GM19239 (cell line): ENCODE measurements around the gene FHDC1.

Source experiments
- DNase-seq: peaks from one replicate; pipeline ENCODE4 v3.0.0; 2011; ENCODE audit warnings: low spot score; ENCODE audit not compliant: insufficient read length
- FAIRE-seq: peaks from 2 replicates; lab custom pipeline; 2011; peaks lifted over from hg19 to GRCh38; lab: Jason Lieb, UNC

Gene FHDC1

DNA sequence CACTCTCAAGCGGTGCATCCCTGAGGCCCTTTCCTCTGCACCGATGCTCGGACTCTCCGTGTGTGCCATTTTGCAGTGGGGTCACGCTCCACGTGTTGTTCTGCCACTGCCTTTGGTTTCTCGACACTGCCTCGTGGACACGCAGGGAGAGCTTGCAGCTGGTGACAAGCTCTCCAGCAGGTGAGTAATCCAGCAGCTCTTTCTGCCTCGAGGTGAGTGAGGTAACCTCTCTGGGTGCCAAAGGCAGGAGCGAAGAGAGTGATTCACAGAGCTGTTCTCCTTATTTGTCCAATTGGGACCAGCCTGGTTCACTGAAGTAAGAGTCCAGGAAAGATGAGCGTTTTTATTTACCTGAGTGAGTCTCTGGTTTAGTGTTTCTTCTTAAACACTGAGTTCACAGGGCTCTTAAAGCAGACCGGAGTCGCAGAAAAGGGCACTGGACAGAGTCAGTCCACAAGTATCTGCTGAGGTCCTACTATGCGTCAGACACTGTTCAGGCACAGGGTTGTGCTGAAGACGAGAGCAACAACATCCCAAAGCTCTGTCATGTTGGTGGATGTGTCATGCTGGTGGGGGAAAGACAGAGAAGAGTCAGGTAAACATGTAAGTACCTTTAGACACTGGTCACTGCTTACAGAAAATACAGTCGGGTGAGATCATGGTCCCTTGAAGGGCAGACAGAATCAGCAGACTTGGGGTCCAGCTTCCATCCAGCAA, 61.8 kb downstream of the FHDC1 start:
- no peak for FAIRE-seq
- DNase-seq, result no peak

DNA sequence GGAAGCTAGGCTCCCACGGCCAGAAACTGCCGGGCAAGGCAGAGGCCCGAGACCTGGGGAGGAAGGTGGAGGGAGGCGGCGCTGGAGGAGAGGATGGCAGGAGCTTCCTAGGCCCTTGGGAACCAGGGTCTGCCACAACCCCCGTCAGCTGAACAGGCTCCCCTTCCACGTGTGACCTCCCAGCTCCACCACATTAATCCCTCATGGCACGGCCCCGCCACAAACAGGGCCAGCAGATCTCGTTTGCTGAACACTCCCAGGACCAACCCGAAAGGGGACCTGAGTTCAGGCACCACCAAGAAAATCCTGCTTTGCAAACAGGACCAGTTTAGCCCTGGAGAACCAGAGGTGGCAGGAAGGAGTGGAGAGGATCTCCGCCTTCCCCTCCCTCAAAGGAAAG, 62.7 kb downstream of the FHDC1 start:
- FAIRE-seq (no peak), DNase-seq (no peak)

DNA sequence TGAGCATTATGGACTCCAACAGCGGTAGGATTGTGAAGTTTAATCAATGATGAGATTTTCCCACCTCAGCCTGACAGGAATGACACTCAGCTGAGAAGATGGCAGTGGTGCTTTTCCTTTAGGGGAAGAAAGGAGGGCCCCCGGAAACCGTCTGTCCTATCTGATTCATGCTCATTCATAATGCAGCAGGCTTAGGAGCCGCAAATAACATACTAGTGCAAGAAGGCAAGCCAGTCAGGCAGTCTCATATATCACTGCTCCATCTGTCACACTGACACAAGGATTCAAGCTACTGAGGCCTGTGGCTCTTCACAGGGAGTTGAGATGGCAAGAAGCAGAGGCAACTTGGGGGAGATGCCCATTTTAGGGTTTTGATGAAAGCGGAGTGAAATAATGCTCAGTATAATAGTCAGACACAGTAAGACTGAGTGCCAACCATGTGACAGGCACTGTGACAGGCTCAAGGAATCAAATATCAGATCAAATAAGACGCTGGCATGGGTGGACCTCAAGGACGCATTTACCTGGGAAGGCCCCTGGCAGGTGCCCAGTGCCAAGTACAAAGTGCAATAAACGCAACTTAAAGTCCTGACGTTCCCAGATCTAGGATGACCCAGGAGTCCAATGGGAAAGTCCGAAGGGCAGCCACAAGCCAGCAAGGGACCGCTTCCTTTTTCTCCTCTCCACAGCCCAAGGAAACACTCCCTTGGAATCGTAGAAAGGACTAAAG, 63.4 kb downstream of the FHDC1 start:
- DNase-seq, result no peak
- no peak for FAIRE-seq

DNA sequence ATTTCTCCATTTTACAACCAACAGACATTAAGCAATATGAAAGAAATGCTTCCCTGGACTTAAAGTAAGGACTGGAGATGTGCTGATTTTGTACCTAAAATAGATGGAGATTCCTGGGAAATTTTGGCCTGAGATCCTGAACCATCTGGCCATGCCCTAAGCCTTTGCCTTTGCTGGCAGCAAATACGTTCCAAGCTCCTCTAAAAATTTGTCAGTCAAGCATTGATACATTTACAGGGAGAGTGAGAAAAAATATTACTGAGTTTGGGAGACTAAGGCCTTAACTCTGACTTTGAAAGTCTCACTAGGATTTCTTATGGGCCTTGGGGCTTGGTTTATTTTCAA, 63.9 kb downstream of the FHDC1 start:
- DNase-seq (no peak), FAIRE-seq (no peak)

DNA sequence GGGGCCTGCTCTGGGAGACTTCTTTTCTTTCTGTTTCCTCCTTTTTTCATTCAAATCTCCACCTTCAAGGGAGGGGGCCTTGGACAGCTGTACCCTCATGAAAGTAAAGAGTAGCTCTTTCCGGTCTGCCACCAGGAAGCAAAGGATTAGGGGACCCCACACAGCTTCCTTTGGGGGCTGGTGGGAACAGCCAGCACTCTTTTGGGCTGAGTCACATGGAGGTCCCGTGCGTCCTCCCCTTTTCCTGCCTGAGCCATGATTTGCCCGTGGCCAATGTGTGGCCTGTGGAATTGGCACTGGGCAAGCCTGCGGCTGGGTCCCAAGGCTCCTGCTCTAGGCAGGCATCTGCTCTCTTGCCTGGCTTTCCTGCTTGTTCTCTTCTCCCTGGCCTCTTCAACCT, 65.5 kb downstream of the FHDC1 start:
- no peak for FAIRE-seq
- DNase-seq, result no peak

DNA sequence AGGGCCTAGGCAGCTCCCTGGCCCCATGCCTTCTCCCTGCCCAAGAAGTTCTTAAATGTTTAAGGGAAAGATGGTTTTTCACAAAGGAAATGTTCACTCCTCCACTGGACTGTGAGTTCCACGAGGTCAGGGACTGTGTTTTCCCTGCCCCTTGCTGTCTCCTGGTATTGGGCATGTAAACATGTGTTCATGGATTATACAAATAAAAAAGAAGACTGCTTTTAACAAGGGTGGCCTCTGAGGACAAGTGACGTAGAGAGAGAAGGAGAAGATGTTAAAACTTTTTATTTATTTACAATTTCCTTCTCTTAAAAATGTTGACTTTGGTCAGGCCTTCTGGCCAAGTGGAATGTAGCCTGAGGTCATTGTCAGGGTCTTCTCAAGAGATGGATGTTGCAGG, 66.0 kb downstream of the FHDC1 start:
- no peak for FAIRE-seq
- no peak for DNase-seq

DNA sequence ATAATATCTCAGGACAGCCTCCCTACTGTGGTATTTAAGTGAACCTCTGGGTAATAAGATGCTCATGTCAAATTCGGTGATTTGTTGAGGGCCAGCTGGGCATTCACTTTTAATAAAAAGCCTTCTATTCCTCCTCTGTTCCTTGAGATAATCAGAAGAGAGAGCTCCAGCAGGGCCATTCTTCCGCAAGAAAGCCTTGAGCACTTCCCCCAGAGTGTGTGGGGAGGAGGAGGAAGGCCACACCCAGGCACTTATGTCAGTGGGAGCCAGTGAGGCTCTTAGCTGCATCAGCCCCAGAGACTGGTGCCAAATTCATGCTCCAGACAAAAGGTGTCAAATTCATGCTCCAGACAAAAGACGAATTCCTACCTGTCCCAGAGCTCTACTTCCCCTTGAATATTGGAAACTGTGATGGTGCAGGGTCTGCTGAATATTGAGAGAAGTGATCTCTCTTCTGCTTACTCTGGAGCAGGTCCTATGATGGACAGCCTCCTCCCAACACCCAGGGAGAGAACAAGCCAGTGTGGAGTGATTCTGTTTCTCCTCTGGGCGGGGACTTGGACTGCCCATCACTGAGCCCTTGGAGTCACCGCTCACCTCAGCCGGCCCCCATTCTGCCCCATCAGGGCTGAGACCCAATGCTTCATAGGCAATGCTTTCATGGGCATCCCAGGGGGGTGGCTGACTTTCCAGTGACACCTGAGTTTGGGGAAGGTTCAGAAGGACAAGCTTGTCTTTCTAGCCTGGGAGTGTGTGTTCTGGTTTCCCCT, 68.1 kb downstream of the FHDC1 start:
- DNase-seq, result no peak
- no peak for FAIRE-seq

DNA sequence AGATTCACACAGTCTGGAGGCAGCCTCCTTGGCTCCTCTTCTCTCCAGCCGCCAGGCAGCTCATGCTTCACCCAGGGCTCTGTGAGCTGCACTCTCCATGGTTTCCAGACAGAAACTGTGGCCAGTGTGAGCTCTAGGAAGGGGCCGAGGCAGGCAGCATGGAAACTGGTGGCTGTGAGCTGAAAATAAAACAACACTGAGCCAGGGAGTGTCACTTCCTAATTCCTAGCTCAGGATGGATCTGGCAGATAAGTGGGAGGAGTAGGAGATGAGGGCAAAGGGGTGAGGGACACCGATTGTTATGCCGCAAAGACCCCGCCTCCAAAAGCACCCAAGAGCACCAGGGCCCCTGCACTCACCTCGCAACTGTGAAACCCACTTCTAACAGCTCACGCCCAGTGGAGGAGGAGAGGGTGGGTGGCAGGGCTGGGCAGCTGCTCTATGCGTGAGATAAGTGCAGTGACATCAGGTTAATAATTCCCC, 69.8 kb downstream of the FHDC1 start:
- no peak for FAIRE-seq
- DNase-seq, result no peak

DNA sequence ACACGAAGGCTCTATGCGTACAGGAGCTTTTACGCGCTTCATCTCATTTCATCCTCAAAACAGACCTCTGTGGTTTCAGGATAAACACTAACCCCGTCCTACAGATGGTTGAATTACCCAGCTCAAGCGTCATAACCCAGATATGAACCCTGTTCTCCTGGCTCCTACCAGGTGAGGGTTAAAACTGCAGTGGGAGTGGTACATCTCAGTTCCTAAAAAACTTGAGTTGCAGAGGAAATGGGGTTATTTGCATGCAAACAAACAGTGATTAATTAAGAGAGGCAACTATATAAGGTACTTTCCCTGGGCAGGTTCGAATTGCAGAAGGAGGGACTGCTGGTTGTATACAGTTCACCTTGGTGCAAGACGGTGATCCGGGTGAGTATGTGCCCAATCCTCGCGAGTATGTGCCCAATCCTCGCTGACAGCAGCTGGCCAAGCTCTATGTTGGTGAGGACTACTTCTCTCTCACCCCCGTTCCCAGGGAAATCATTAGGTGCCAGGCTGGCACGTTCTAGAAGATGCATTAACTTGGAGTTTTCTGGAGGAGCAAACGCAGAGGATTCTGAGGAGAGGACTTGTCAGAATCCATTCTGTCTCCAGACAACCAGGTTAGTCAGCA, 72.6 kb downstream of the FHDC1 start:
- FAIRE-seq (peak; percentile 35), DNase-seq (peak; percentile 10)

DNA sequence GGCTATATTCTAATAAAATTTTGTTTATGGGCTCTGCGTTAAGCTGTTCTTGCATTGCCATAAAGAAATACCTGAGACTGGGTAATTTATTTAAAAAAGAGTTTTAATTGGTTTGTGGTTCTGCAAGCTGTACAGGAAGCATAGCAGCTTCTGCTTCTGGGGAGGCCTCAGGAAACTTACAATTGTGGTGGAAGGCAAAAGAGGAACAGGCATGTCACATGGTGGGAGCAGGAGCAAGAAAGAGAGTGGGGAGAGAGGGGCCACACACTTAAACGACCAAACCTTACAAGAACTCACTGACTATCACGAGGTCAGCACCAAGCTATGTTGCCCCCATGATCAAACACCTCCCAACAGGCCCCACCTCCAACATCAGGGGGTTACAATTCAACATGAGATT, 74.0 kb downstream of the FHDC1 start:
- DNase-seq, result no peak
- FAIRE-seq, result no peak

DNA sequence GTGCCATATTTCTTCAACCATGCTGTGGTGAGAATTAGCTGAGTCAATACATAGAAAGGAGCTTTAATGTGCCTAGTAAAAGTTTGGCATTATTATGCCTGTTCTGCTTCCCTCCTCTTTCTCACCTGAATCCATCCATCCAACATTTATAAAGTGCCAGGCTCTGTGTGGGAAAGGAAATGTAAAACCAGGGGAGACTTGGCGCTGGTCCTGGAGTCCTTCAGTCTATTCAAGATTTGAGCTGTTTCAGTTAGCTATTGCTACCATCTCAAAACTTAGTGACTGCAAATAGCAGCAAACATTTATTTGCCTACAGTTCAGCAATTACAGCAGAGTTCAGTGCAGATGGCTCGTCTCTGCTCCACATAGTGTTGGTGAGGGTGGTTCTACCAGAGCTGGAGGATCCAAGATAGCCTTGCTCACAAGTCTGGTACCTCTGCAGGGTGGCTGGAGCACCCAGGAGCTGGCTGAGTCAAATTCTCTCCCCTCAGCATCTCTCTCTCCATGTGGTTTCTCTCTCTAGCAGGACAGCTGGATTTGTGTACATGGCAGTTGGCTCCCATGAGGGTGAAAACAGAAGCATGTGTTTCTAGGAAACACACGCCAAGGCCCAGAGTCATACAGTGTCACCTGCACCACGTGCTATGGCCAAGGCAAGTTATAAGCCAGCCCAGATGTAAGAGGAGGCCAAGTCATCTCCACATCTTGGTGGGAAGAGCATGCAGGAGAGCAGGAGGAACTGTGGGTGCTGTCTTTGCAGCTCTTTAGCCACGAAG, 77.3 kb downstream of the FHDC1 start:
- no peak for DNase-seq
- FAIRE-seq, result no peak

DNA sequence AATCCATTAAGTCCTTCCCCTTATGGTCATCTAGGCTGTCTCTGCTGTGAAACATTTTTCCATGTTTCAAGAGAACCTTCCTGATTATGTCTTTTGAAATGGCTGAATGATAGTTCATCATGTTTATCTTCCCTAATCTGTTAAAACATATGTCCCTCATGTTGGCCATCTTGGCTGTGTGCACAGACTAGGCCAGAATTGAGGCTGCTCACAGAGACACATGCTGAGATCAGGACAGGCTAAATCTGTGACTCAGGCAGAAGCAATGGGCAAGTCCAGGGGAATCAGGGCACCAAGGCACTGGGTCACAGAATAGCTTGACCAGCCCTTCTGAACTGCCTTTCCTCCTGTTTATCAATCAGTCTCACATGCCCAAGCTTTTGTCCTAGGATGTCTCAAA, 78.3 kb downstream of the FHDC1 start:
- FAIRE-seq, result no peak
- DNase-seq, result no peak

DNA sequence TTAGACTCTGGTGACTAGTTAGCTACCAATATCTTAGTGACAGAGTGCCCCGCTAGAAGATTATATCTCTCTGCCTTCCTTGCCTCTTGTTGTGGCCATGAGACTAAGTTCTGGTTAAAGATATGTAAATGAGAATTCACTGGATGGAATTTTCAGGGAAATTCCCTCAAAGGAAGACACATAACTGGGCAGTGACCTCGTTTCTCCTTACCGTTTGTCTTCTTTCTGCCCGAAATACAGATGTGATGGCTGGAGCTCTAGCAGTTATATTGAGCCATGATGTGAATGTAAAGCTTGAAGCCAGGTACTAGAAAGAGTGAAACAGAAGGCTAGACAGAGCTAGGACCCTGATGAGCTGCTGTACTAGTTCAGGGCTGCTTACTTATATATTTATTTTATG, 80.5 kb downstream of the FHDC1 start:
- FAIRE-seq, result no peak

DNA sequence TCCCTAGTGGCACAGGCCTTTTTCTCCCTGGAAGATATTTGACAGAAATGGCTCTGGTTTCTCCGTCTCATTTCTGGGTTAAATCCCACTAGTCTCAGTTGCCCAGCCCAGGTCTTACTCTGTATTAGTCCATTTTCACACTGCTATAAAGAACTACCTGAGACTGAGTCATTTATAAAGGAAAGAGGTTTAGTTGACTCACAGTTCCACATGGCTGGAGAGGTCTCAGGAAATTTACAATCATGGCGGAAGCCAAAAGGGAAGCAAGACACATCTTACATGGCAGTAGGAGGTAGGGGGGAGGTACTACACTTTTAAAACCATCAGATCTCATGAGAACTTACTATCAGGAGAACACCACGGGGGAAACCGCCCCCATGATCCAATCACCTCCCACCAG, 81.9 kb downstream of the FHDC1 start:
- FAIRE-seq (no peak), DNase-seq (no peak)

More for the DNA sequence above, 80.5 kb downstream of the FHDC1 start:
- no peak for DNase-seq

DNA sequence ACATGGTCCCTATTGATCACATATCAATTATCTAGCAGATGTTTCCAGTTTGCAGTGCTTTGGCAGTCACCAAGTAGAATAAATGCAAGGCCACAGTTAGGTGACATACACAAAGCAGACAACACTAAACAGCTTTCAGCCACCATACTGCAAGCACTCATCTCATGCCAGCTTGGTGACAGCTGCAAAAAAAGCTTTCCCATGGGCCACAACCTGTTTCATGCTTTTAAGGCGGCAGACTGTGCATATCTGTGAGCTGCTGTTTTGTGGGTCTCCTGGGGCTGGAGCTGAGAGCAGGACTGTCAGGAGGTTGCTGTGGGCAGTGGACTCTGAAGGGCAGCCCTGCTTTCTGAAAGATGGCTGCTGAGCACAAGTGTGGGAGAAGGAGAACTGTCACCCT, 82.6 kb downstream of the FHDC1 start:
- DNase-seq (no peak), FAIRE-seq (no peak)

DNA sequence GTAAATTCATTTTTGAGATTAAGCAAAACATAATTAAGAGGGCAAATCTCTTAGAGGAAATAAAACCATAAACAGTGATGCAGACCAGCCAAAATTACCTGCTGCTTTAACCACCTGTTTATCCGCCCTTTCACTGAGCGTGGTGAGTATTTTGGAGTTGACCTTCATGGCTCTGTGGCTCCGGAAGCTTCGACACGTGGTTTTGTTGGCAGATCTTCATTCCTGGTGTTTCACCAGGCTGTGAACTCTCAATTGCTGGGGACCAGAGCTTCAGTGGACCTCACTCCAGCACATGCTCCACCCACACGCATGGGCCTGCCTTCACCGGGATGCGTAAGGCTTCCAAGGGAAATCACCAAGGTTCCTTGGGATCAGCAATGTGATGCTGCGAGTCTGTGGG, 83.8 kb downstream of the FHDC1 start:
- FAIRE-seq (no peak), DNase-seq (no peak)

DNA sequence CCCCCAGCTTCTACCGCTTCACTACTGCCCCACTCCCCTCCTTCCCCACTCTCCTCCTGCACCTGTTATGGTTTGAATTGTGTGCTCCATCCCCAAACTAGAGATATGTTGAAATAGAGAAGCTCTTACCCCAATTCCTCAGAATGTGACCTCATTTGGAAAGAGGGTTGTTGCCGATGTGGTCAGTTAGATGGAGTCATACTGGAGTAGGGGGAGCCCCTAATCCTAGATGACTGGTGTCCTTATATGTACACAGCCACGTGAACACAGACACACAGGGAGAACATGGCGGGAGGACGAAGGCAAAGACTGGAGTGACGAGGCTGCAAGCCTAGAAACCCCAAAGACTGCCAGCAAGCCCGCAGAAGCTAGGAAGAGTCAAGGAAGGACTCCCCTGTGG, 84.3 kb downstream of the FHDC1 start:
- no peak for FAIRE-seq
- no peak for DNase-seq

DNA sequence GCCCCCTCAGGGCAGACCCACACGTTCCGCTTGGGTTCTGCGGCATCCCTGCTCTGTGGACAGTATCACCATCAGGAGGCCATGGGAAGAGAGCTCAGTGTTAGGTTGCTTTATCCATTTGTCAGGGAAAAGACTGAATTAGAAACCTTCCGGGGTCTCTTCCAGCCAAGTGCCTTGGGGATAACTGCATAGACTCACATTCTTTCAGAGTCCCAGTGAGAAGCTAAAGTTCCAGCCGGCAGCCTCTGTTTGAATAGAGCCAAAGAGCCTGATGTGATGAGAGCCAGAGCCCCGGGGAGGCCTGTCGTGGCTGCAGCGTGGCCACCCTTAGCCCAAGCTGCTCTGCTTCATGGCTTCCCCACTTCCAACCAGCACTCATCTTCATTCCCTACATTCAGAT, 85.2 kb downstream of the FHDC1 start:
- DNase-seq (no peak), FAIRE-seq (no peak)

DNA sequence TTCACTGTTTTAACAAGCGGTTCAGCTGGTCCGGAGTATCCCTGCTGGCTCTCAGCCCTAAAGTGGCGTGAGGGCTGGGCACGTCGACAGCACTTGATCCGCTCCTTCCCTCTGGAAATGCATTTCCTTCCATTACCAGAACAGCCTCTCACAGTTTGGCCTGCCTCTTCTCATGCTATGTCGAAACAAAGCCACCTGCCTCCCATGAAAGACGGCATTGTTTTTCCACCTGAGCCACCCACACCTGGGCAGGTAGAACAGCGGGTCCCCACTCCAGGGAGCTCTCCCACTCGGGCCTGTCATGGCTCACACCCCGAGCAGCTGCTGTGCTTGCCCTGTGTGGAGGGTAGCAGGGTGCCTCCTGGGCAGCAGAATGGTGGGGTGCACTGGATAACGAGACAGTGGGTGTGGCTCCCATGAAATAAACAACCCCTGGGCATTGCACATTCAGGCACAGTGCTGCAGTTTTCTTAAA, 86.2 kb downstream of the FHDC1 start:
- DNase-seq, result no peak
- FAIRE-seq, result no peak

DNA sequence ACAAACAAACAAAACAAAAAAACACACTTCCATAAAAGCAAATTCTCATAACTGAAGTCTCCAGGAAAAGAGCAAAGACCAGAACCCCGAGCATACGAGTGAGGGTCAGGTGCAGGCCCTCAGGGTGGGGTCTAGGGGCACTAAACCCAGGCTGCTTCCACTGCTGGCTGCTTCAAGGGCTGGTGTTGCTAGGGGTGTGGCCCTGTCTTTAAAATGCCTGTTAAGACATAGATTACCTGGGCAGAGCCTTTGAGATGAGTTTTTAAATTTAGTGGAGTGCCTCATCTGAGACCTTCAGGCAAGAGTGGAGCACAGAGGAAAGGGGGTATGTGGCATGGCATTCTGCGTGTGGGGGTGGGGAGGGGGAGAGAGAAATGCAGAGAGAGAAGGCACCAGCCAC, 87.0 kb downstream of the FHDC1 start:
- FAIRE-seq (no peak), DNase-seq (no peak)
